IPS-18a (cell line): Measurements from ENCODE around the gene PRPS1L1.

Experiments
- H3K27ac ChIP-seq: one replicate; pipeline ENCODE4 v1.5.1; 2013; ENCODE audit warnings: low read length
- H3K27me3 ChIP-seq: one replicate; pipeline ENCODE4 v1.6.1; 2013; ENCODE audit warnings: mild to moderate bottlenecking, low read length; ENCODE audit not compliant: control insufficient read depth, insufficient read depth
- H3K36me3 ChIP-seq: one replicate; pipeline ENCODE4 v1.6.1; 2013; ENCODE audit warnings: low read depth, low read length; ENCODE audit not compliant: control insufficient read depth
- H3K4me1 ChIP-seq: one replicate; pipeline ENCODE4 v1.6.1; 2013; ENCODE audit warnings: low read depth, low read length; ENCODE audit not compliant: control insufficient read depth
- H3K4me3 ChIP-seq: one replicate; pipeline ENCODE4 v1.5.1; 2013; ENCODE audit warnings: low read length
- H3K9ac ChIP-seq: one replicate; pipeline ENCODE4 v1.6.1; 2013; ENCODE audit warnings: mild to moderate bottlenecking, low read length, moderate library complexity
- H3K9me3 ChIP-seq: one replicate; pipeline ENCODE4 v1.6.1; 2013; ENCODE audit warnings: low read depth, low read length; ENCODE audit not compliant: control insufficient read depth

PRPS1L1 gene

DNA sequence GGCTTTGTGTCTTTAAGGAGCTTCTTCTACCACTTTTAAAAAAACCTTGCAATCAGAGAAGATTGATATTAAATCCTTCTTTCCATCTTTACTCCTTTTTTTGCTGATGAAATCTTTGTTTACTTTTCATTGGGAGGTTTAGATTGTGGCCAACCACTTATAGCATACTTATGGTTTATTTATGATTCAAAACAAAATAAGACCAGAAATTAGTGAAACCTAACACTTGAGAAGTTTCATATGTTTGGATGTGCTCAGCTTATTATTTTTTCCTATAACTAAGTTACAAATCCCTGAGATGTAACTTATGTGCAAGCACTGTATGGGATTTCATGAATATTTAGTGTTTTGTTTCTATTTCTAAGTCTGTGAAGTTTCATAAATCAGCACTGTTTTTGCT is 13.5 kb upstream of the PRPS1L1 start:
- H3K9me3 ChIP-seq = no peaks in the 10 kb centered on the region
- H3K27ac ChIP-seq = no peak overlapping the region
- H3K36me3 ChIP-seq = no peaks in the 10 kb centered on the region
- H3K27me3 ChIP-seq = no peaks in the 10 kb centered on the region
- no peaks in the 10 kb centered on the region for H3K4me1 ChIP-seq
- H3K4me3 ChIP-seq = no peak overlapping the region
- H3K9ac ChIP-seq = no peak overlapping the region

DNA sequence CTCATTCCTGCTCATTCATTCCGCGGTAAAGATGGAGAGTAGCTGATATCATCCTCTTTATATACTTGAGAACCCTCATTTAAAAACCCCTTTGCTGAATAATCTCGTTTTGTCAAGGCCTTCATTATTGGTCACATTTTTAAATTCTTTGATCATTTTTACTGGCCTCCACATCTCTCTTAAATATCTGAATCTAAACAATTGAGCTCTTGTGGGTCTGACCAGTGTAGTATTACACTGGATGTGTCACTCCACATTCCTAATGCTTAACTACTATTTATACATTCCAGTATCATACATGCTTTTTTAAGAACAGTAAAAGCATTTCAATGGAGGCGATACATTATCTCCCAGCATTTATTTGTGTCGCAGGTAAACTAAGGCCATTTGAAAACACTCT is 12.6 kb upstream of the PRPS1L1 start:
- no peak overlapping the region for H3K4me3 ChIP-seq
- no peaks in the 10 kb centered on the region for H3K27me3 ChIP-seq
- no peaks in the 10 kb centered on the region for H3K36me3 ChIP-seq
- no peaks in the 10 kb centered on the region for H3K4me1 ChIP-seq
- H3K27ac ChIP-seq = no peak overlapping the region
- H3K9me3 ChIP-seq = no peaks in the 10 kb centered on the region
- no peak overlapping the region for H3K9ac ChIP-seq

- no peaks in the 10 kb centered on the region for H3K4me1 ChIP-seq
- H3K9me3 ChIP-seq = no peaks in the 10 kb centered on the region
- H3K4me3 ChIP-seq = no peak overlapping the region
- no peaks in the 10 kb centered on the region for H3K27me3 ChIP-seq
- H3K9ac ChIP-seq = no peak overlapping the region
- no peaks in the 10 kb centered on the region for H3K36me3 ChIP-seq
- H3K27ac ChIP-seq = no peak overlapping the region
These were observed 10.7 kb upstream of the PRPS1L1 start for GRCh38 chr7:18038382-18038781.

DNA sequence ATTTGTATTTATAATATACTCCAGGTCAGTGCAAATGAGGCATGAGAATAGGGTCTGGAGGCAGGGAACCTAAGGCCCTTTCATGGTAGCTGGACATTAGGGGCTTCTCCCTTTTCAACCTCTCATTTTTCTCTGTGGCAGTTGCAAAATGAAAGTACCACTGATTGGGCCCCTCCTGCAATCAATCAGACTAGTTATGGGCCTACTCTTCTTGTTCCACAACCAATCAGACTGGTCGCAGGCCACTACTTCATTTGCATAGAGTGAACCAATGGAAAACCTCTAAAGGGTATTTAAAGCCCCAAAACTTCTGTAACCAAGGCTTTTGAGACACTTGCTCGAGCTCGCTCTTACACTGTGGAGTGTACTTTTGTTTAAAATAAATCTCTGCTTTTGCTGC is 10.0 kb upstream of the PRPS1L1 start:
- no peaks in the 10 kb centered on the region for H3K9me3 ChIP-seq
- H3K27me3 ChIP-seq = no peaks in the 10 kb centered on the region
- H3K27ac ChIP-seq = no peak overlapping the region
- no peak overlapping the region for H3K9ac ChIP-seq
- no peaks in the 10 kb centered on the region for H3K4me1 ChIP-seq
- no peak overlapping the region for H3K4me3 ChIP-seq
- H3K36me3 ChIP-seq = no peaks in the 10 kb centered on the region

DNA sequence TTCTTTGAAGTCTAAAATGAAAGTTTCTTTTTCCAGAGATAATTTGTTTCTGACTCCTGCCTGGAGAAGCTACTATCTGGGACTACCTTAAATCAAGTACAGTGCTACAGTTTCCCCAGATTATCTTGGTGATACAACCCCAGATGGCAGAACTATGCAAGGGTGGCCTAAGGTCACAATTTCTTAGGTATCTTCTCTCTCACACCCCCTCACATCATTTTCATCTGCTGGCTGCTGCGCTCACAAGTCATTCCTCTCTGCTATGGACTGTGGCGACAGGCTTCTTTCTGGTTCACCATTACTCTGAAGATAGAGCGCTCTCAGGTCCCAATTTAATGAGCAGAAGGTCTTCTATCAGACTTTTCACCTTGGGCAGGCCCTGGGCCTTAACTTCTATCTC is 9.1 kb upstream of the PRPS1L1 start:
- H3K4me1 ChIP-seq = no peaks in the 10 kb centered on the region
- no peaks in the 10 kb centered on the region for H3K27me3 ChIP-seq
- H3K36me3 ChIP-seq = no peaks in the 10 kb centered on the region
- no peak overlapping the region for H3K4me3 ChIP-seq
- no peak overlapping the region for H3K27ac ChIP-seq
- no peak overlapping the region for H3K9ac ChIP-seq
- no peaks in the 10 kb centered on the region for H3K9me3 ChIP-seq

DNA sequence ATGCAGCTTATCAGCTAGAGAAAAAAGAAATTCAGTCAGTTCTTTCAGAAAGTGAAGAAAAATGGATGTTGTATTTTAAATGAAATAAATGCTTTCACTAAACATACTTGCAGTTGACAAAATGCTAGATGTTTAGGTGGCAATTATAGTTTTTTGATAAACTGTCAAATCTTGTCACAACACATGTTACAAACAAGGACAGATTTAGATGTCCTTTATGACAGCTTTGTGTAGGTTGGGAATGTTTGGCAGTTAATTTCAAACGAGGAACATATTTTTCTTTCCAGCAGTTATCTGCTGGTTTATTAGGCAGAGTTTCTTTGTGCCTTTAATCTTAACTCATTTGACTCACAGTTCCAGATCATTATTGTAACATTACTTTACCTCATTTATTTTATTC is 3.1 kb upstream of the PRPS1L1 start:
- Histone ChIP-seq H3K4me3 (no peak overlapping the region), H3K4me1 (no peaks in the 10 kb centered on the region), H3K9ac (no peak overlapping the region), H3K27ac (no peak overlapping the region), H3K36me3 (no peaks in the 10 kb centered on the region), H3K9me3 (no peaks in the 10 kb centered on the region), H3K27me3 (no peaks in the 10 kb centered on the region)

- H3K4me3 ChIP-seq = no peak overlapping the region
- peaks cover 5% of the 10 kb centered on the region for H3K4me1 ChIP-seq
- H3K27me3 ChIP-seq = no peaks in the 10 kb centered on the region
- no peaks in the 10 kb centered on the region for H3K36me3 ChIP-seq
- no peaks in the 10 kb centered on the region for H3K9me3 ChIP-seq
- H3K27ac ChIP-seq = no peak overlapping the region
- no peak overlapping the region for H3K9ac ChIP-seq
These were observed 7.4 kb downstream of the PRPS1L1 start for GRCh38 chr7:18020138-18020715.

DNA sequence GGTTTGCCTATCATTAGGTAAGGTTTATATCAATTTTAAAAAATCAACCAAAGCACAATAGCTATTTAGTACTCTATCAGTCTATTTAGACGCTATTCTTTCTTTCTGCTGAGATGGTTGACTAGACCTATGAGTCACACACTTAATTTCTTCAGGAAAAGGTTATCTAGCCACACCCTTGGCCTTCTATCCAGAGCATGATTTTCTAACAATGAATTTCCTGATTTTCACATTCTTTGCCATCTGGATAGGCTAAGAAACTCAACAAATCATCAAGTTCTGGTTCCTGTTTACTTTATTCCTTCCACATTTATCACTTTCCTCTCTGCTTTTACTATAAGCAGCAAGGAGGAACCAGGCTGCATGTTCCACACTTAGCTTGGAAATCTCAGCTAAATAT is 8.1 kb downstream of the PRPS1L1 start:
- peaks cover 5% of the 10 kb centered on the region for H3K4me1 ChIP-seq
- no peak overlapping the region for H3K4me3 ChIP-seq
- H3K9ac ChIP-seq = no peak overlapping the region
- H3K27ac ChIP-seq = no peak overlapping the region
- H3K36me3 ChIP-seq = no peaks in the 10 kb centered on the region
- H3K9me3 ChIP-seq = no peaks in the 10 kb centered on the region
- no peaks in the 10 kb centered on the region for H3K27me3 ChIP-seq

DNA sequence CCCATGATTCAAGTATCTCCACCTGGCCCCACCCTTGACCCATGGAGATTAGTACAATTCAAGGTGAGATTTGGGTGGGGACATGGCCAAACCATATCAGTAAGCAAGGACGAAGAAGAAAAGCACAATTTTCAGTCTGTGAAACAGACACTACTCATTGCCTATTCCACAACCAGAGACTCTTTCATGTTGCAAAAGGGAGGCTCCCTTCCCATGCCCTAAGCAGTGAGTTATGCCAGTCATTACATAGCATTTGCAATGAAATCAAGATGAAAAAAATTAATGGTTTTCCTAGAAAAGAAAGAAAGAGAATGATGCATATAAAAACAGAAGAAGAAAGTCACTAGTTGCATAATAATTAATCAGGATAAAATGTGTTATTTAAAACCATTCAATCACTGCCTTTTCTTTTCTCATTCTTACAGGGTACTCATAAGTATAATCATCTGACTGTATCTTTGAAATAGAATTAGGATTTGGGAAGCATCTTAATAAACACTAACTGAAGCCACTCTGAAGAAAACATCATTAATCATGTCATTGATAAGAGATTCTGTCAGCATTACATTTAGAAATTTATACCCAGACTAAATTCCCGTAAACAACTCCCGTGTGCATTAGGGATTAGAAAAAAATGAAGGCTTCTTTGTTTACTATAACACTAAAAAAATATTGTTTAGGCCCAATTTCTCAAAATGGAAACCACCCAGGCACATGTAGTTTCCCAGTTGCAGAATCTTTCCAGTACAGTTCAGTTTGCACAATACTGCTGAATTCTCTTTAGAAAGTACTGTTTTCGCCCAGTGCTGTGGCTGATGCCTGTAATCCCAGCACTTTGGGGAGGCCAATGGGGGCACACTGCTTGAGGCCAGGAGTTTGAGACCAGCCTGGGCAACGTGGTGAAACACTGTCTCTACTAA is 9.1 kb downstream of the PRPS1L1 start:
- H3K4me1 ChIP-seq = peaks cover 5% of the 10 kb centered on the region
- H3K9ac ChIP-seq = no peak overlapping the region
- H3K27ac ChIP-seq = no peak overlapping the region
- no peaks in the 10 kb centered on the region for H3K9me3 ChIP-seq
- H3K36me3 ChIP-seq = no peaks in the 10 kb centered on the region
- no peaks in the 10 kb centered on the region for H3K27me3 ChIP-seq
- H3K4me3 ChIP-seq = no peak overlapping the region

- Histone ChIP-seq H3K9me3 (no peaks in the 10 kb centered on the region), H3K9ac (no peak overlapping the region), H3K27ac (no peak overlapping the region), H3K4me1 (peaks cover 5% of the 10 kb centered on the region), H3K36me3 (no peaks in the 10 kb centered on the region), H3K27me3 (no peaks in the 10 kb centered on the region), H3K4me3 (no peak overlapping the region)
These were observed 10.8 kb downstream of the PRPS1L1 start for GRCh38 chr7:18016547-18017444.

GRCh38 chr7:18013936-18014335 is 13.7 kb downstream of the PRPS1L1 start:
- Histone ChIP-seq H3K36me3 (no peaks in the 10 kb centered on the region), H3K4me1 (no peaks in the 10 kb centered on the region), H3K27me3 (no peaks in the 10 kb centered on the region), H3K4me3 (no peak overlapping the region), H3K27ac (no peak overlapping the region), H3K9ac (no peak overlapping the region), H3K9me3 (no peaks in the 10 kb centered on the region)
